SK-N-SH (cell line): ENCODE results near the gene EIPR1. TPM values are rescaled to one million over a fixed set of nuclear protein-coding genes. Genes with fewer than 3 reads are reported as not detected.

Experiments
- CTCF ChIA-PET: fragments of 300-600, 350-600 bp; formaldehyde crosslinking; extraction: SDS; loops from one replicate; lab custom pipeline; 2021; lab: Yijun Ruan, JAX
- POLR2A ChIA-PET: fragments of 350-600 bp; sonication (Branson Sonifier 250); formaldehyde crosslinking; extraction: SDS; loops from one replicate; lab custom pipeline; 2020; ENCODE audit warnings: antibody characterized with exemption, inconsistent platforms; lab: Yijun Ruan, JAX
- DNase-seq: peaks from one replicate; pipeline ENCODE4 v3.0.0; 2012
- H2AFZ ChIP-seq: fragments of 200-600 bp; sonication (generic); 2 replicates; pipeline ENCODE4 v1.8.1; 2016; ENCODE audit warnings: antibody characterized with exemption, mild to moderate bottlenecking, low read depth
- H3F3A ChIP-seq: fragments of 200-600 bp; sonication (generic); replicated peaks from 2 replicates; pipeline ENCODE3; 2016; ENCODE audit warnings: antibody characterized with exemption, mild to moderate bottlenecking; ENCODE audit not compliant: insufficient read depth
- H3K27ac ChIP-seq, 2 experiments: fragments of 200-500 bp in 1 of 2; fragments of 200-600 bp in 1 of 2; sonication (Bioruptor generic) in 1 of 2; sonication (generic), shearing (Covaris generic) in 1 of 2; 2 replicates each; pipeline versions ENCODE4 v1.5.1 to v1.6.1; 2014 to 2016; ENCODE audit warnings: low read depth in 2 of 2, inconsistent platforms in 1 of 2, low read length in 1 of 2, mild to moderate bottlenecking in 1 of 2, mixed read lengths in 1 of 2
- H3K27me3 ChIP-seq: fragments of 200-600 bp; sonication (generic), shearing (Covaris generic); 2 replicates; pipeline ENCODE4 v1.6.1; 2016; ENCODE audit warnings: mixed run types; ENCODE audit not compliant: insufficient read depth
- H3K36me3 ChIP-seq, 2 experiments: fragments of 200-500 bp in 1 of 2; fragments of 200-600 bp in 1 of 2; sonication (Bioruptor generic) in 1 of 2; sonication (generic) in 1 of 2; replicated peaks in 1 of 2; 2 replicates each; pipeline versions ENCODE3 to v1.5.1; 2014 to 2016; ENCODE audit warnings: low read length in 1 of 2, mild to moderate bottlenecking in 1 of 2; ENCODE audit not compliant: insufficient read depth in 2 of 2, control insufficient read depth in 1 of 2
- H3K4me1 ChIP-seq, 2 experiments: fragments of 200-500 bp in 1 of 2; fragments of 200-600 bp in 1 of 2; sonication (Bioruptor generic) in 1 of 2; sonication (generic), shearing (Covaris generic) in 1 of 2; 2 replicates each; pipeline versions ENCODE4 v1.5.1 to v1.6.1; 2014 to 2016; ENCODE audit warnings: low read depth in 1 of 2, low read length in 1 of 2, mixed run types in 1 of 2; ENCODE audit not compliant: insufficient read depth in 2 of 2, control insufficient read depth in 1 of 2
- H3K4me2 ChIP-seq: fragments of 200-600 bp; sonication (generic), shearing (Covaris generic); 2 replicates; pipeline ENCODE4 v1.6.1; 2017; ENCODE audit warnings: mixed run types
- H3K4me3 ChIP-seq, 2 experiments: fragments of 200-500 bp in 1 of 2; fragments of 200-600 bp in 1 of 2; sonication (Bioruptor generic) in 1 of 2; sonication (generic), shearing (Covaris generic) in 1 of 2; 2 replicates each; pipeline versions ENCODE4 v1.5.1 to v1.8.1; 2014 to 2016; ENCODE audit warnings: low read depth in 2 of 2, inconsistent platforms in 1 of 2, low read length in 1 of 2, mild to moderate bottlenecking in 1 of 2, mixed read lengths in 1 of 2, moderate library complexity in 1 of 2
- H3K79me2 ChIP-seq: fragments of 200-600 bp; sonication (generic); 2 replicates; pipeline ENCODE4 v1.8.1; 2017; ENCODE audit warnings: mild to moderate bottlenecking; ENCODE audit not compliant: insufficient read depth
- H3K9ac ChIP-seq: fragments of 200-600 bp; sonication (generic); 2 replicates; pipeline ENCODE4 v1.6.1; 2017; ENCODE audit warnings: mixed run types
- H3K9me2 ChIP-seq: fragments of 200-600 bp; sonication (generic); 2 replicates; pipeline ENCODE4 v1.6.1; 2017; ENCODE audit warnings: mixed run types
- H3K9me3 ChIP-seq: fragments of 200-600 bp; sonication (generic); 2 replicates; pipeline ENCODE4 v1.6.1; 2017; ENCODE audit warnings: mixed run types, mild to moderate bottlenecking, moderate library complexity
- H4K20me1 ChIP-seq: fragments of 200-600 bp; sonication (generic); 2 replicates; pipeline ENCODE4 v1.6.1; 2017; ENCODE audit warnings: mild to moderate bottlenecking, mixed run types; ENCODE audit not compliant: insufficient read depth
- CHD2 ChIP-seq: fragments of 150-350 bp; IDR thresholded peaks from 2 replicates; pipeline ENCODE4 v1.6.1; 2018; ENCODE audit warnings: low read length; ENCODE audit not compliant: partially characterized antibody
- CTCF ChIP-seq: fragments of 200-600 bp; sonication (generic); IDR thresholded peaks from 2 replicates; pipeline ENCODE4 v1.6.1; 2017; ENCODE audit warnings: antibody characterized with exemption, mild to moderate bottlenecking, moderate library complexity
- ELF1 ChIP-seq: IDR thresholded peaks from 2 replicates; pipeline ENCODE4 v1.4.0; 2012
- EP300 ChIP-seq, 2 experiments: IDR thresholded peaks; 2 replicates each; pipeline versions ENCODE4 v1.4.0 to v1.6.1; 2012; ENCODE audit warnings: borderline replicate concordance in 1 of 2, low read depth in 1 of 2, low read length in 1 of 2
- EZH2phosphoT487 ChIP-seq: fragments of 200-600 bp; sonication (generic); IDR thresholded peaks from 2 replicates; pipeline ENCODE4 v1.6.1; 2017; ENCODE audit warnings: low read depth, mixed run types, mild to moderate bottlenecking, antibody characterized with exemption, moderate library complexity, borderline replicate concordance
- FOSL2 ChIP-seq: IDR thresholded peaks from 2 replicates; pipeline ENCODE4 v1.4.0; 2012; ENCODE audit warnings: low read depth, mild to moderate bottlenecking, moderate library complexity, borderline replicate concordance
- FOXJ3 ChIP-seq: sonication (generic); formaldehyde crosslinking; IDR thresholded peaks from 2 replicates; pipeline ENCODE4 v1.5.1; 2020; ENCODE audit warnings: mild to moderate bottlenecking, missing genetic modification reagents
- FOXM1 ChIP-seq: IDR thresholded peaks from 2 replicates; pipeline ENCODE4 v1.4.0; 2012; ENCODE audit warnings: low read depth, mild to moderate bottlenecking
- GABPA ChIP-seq: IDR thresholded peaks from 2 replicates; pipeline ENCODE4 v1.4.0; 2012; ENCODE audit warnings: low read depth, mild to moderate bottlenecking
- GATA2 ChIP-seq: sonication (generic); formaldehyde crosslinking; IDR thresholded peaks from 2 replicates; pipeline ENCODE4 v1.5.0; 2020; ENCODE audit warnings: mild to moderate bottlenecking, missing genetic modification reagents
- JUND ChIP-seq: IDR thresholded peaks from 2 replicates; pipeline ENCODE4 v1.4.0; 2012
- MEF2A ChIP-seq: IDR thresholded peaks from 2 replicates; pipeline ENCODE4 v1.4.0; 2012; ENCODE audit warnings: low read depth, borderline replicate concordance
- POLR2AphosphoS5 ChIP-seq: IDR thresholded peaks from 2 replicates; pipeline ENCODE4 v1.6.1; 2012; ENCODE audit warnings: low read depth, low read length
- RCOR1 ChIP-seq: fragments of 150-350 bp; IDR thresholded peaks from 2 replicates; pipeline ENCODE4 v1.6.1; 2017; ENCODE audit warnings: antibody characterized with exemption, low read length
- REST ChIP-seq: IDR thresholded peaks from 2 replicates; pipeline ENCODE4 v1.6.1; 2012; ENCODE audit warnings: mild to moderate bottlenecking, low read depth, low read length, moderate library complexity
- RFX5 ChIP-seq: IDR thresholded peaks from 2 replicates; pipeline ENCODE4 v1.6.1; 2012; ENCODE audit warnings: mild to moderate bottlenecking, improper control_type of control experiment, low read length
- RXRA ChIP-seq: IDR thresholded peaks from 2 replicates; pipeline ENCODE4 v1.4.0; 2012; ENCODE audit warnings: low read depth, mild to moderate bottlenecking, borderline replicate concordance
- SMC3 ChIP-seq: IDR thresholded peaks from 2 replicates; pipeline ENCODE4 v1.6.1; 2012; ENCODE audit warnings: low read depth, low read length, improper control_type of control experiment
- TAF1 ChIP-seq: IDR thresholded peaks from 2 replicates; pipeline ENCODE4 v1.6.1; 2012; ENCODE audit warnings: low read depth, mild to moderate bottlenecking, low read length, moderate library complexity, borderline replicate concordance
- TCF12 ChIP-seq: IDR thresholded peaks from 2 replicates; pipeline ENCODE4 v1.4.0; 2012
- TEAD4 ChIP-seq: IDR thresholded peaks from 2 replicates; pipeline ENCODE4 v1.4.0; 2012; ENCODE audit warnings: mild to moderate bottlenecking, borderline replicate concordance; ENCODE audit not compliant: insufficient read depth
- USF1 ChIP-seq: IDR thresholded peaks from 2 replicates; pipeline ENCODE4 v1.4.0; 2012; ENCODE audit warnings: low read depth, borderline replicate concordance
- YY1 ChIP-seq: IDR thresholded peaks from 2 replicates; pipeline ENCODE4 v1.4.0; 2012; ENCODE audit warnings: low read depth, mild to moderate bottlenecking
- WGBS: methylation state at CpG from one replicate; pipeline ENCODE4 v1.1.6; 2017; ENCODE audit warnings: low lambda C conversion rate; 5-methylcytosine and 5-hydroxymethylcytosine counted together
- polyA plus RNA-seq, 3 experiments: library from polyadenylated mRNA; depleted of rRNA; stranded (reverse); fragments of >200 nt; gene quantifications; 2 replicates each; pipeline ENCODE4 v1.2.3, GENCODE V29; 2012

Gene EIPR1
- polyA plus RNA-seq, 1 of the 3 experiments (the other 2 are of a cell fraction) = 85.9 TPM

- CTCF ChIA-PET = no interaction called here
- Histone ChIP-seq H2AFZ (no peak overlapping the region), H3K9ac (no peak overlapping the region), H3K4me2 (no peak overlapping the region), H3K4me3 (no peak overlapping the region), H3K27ac (no peak overlapping the region), H3K9me2 (no peaks in the 10 kb centered on the region), H3F3A (peaks cover 18% of the 10 kb centered on the region), H3K9me3 (no peaks in the 10 kb centered on the region), H3K79me2 (peaks cover 8% of the 10 kb centered on the region; the same call in 1 of the 2 replicates), H3K4me1 (no peaks in the 10 kb centered on the region), H3K27me3 (no peaks in the 10 kb centered on the region), H4K20me1 (no peaks in the 10 kb centered on the region), H3K36me3 (peaks cover 0 to 4% of the 10 kb centered on the region in 2 experiments)
- POLR2A ChIA-PET = no interaction called here
- WGBS = 91% methylated on average over 18 of the region's 18 CpGs
- no peak for DNase-seq
- TF ChIP-seq EP300 (IDR thresholded peaks at IDR 0.05; ENCODE audit: borderline replicate concordance in 1 of 2, low read depth in 1 of 2, low read length in 1 of 2) (no peak), YY1 (no peak), TAF1 (no peak), ELF1 (no peak), REST (no peak), TCF12 (no peak), GATA2 (CRISPR knock-in tag) (no peak), FOXJ3 (no peak), MEF2A (no peak), TEAD4 (no peak)
These were observed 154.3 kb downstream of the EIPR1 start for GRCh38 chr2:3223080-3223923.

GRCh38 chr2:3222636-3223035, 155.0 kb downstream of the EIPR1 start:
- ChIA-PET CTCF (no interaction called here), POLR2A (no interaction called here)
- H3K79me2 ChIP-seq = peaks cover 8% of the 10 kb centered on the region; the same call in 1 of the 2 replicates
- H3K9ac ChIP-seq = no peak overlapping the region
- H3K4me1 ChIP-seq = no peaks in the 10 kb centered on the region
- no peaks in the 10 kb centered on the region for H3K27me3 ChIP-seq
- WGBS = 93% methylated on average over 9 of the region's 9 CpGs
- no peaks in the 10 kb centered on the region for H3K9me2 ChIP-seq
- no peaks in the 10 kb centered on the region for H4K20me1 ChIP-seq
- peaks cover 0 to 4% of the 10 kb centered on the region in 2 experiments for H3K36me3 ChIP-seq
- DNase-seq = no peak
- no peak overlapping the region for H3K4me2 ChIP-seq
- H3K27ac ChIP-seq = no peak overlapping the region
- H3K4me3 ChIP-seq = no peak overlapping the region
- H3K9me3 ChIP-seq = no peaks in the 10 kb centered on the region
- no peak overlapping the region for H2AFZ ChIP-seq
- H3F3A ChIP-seq = peaks cover 18% of the 10 kb centered on the region
- TF ChIP-seq GABPA = no peak
- no peak for TF ChIP-seq POLR2AphosphoS5
- TF ChIP-seq RCOR1 = no peak
- TF ChIP-seq JUND = no peak
- no peak for TF ChIP-seq EZH2phosphoT487
- TF ChIP-seq CHD2 = no peak
- no peak for TF ChIP-seq MEF2A
- no peak for TF ChIP-seq FOXM1
- TF ChIP-seq YY1 = no peak
- TF ChIP-seq SMC3 = no peak
- TF ChIP-seq CTCF = no peak
- no peak for TF ChIP-seq FOSL2
- TF ChIP-seq RXRA = no peak
- no peak for TF ChIP-seq FOXJ3
- no peak for TF ChIP-seq TAF1
- no peak for TF ChIP-seq RFX5
- no peak for TF ChIP-seq USF1
